ENCODE measurements around the gene ISCU.
"Not testable (repeated sequence)": the region's sequence is repeated elsewhere in the genome, so short reads cannot be mapped to it uniquely, and the experiment has no call there.

Gene ISCU

DNA sequence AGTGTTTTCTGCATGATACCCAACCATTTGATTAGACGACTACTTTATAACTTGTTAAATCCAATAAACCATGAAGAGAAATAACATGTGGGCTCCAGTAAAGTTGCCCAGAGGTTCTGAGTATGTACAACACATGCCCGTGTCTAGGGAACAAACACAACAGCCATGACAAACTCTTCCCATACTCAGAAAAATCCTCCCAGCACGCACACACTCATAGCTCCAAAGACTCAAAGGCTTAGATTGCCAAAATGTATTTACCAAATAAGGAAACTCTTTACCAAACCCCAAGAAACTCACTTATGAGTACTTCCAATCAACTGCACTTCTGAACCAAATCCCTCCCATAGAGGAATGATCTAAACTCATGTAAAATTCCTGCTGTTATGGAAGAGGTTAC lies 18.7 kb upstream of the ISCU start:
- DNase-seq (ENCODE audit: low read depth, low spot score): no peak

DNA sequence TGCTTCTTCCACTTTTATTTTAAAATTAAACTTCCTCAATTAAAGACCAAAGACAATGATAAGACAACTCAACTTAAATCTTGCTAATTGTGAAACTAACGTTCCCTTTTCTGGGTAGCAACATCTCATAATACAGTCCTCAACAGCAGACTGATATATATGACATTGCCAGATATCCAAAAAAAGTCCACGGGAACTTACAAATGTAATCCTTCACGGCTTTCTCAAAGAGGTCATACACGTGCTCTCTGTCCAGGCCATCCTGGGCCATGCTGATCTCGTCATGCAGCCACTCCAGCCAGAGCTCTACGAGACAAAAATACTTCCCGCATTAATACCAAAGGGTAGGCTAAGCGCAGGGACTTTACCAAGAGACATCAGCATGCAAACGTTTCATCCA lies 14.7 kb upstream of the ISCU start:
- DNase-seq (ENCODE audit: low read depth, low spot score): no peak

DNA sequence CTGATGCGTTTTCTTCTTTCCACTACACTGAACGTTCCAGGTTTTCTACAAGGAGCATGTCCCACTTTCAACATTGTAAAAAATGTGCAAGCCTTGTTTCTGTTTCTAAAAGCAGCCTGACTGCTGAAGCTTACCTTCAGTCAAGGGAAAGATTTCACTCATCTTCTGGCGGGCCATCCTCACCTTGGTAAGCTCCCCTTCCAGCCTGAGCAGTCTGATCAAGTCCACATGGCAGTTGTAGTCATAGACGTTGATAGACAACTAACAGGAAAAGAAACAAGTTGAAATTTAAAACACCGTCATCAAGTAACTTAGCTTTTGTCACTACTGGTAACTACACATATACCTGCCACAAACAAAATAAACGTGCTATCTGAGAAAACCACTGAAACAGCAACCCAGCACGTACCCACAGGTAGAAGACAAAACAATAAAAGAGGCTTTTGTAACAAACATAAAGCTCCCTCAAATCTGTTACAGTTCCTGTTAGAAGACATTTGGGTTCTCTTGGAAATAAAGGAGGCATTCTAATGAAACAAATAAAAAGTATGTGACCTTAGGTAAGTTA lies 13.4 kb upstream of the ISCU start:
- no peak for DNase-seq (ENCODE audit: low read depth, low spot score)

DNA sequence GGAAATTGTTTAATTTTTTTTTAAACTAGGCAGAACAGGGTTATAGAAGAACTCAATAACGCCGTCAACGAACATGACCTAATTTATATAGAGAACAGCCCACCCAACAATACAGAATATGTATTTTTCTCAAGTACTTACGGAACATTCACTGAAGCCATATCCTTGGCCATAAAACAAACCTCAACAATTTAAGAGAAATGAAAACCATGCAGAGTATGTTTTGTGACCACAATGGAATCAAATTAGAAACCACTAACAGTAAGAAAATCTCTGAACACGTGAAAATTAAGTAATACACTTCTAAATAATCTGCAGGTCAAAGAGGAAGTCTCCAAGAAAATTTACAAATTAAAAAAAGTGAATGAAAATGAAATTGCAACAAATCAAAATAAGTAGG lies 10.9 kb upstream of the ISCU start:
- no peak for DNase-seq (ENCODE audit: low read depth, low spot score)

DNA sequence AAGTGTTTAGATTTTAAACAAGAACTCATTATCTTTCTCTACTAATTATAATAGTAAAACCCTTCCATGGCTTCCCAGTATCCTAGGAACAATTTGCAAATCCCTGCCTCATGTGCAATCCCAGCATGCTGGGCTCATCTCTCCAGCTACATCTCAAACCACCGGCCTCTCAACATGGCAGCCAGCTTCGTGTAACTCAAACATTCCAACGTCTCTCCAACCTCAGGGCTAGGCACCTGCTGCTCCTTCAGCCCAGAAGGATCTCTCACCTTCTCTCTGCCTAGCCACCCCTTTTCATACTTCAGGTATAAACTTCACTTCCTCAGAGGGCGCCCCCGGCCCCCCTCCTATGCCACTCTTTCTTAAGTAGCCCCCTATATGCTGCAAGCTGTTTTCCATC lies 8.6 kb upstream of the ISCU start:
- DNase-seq (ENCODE audit: low read depth, low spot score): no peak

DNA sequence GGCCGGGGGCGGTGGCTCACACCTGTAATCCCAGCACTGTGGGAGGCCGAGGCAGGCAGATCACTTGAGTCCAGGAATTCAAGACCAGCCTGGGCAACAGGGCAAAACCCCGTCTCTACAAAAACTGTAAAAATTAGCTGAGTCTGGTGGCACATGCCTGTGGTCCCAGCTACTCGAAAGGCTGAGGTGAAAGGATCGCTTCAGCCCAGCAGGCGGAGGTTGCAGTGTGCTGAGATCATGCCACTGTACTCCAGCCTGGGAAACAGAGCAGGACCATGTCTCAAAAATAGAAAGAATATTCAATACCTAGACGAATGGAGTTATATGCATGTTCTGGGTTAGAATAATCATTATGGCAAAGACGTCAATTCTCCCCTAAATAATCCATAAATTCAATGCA lies 7.0 kb upstream of the ISCU start:
- DNase-seq (ENCODE audit: low read depth, low spot score): not testable (repeated sequence)

DNA sequence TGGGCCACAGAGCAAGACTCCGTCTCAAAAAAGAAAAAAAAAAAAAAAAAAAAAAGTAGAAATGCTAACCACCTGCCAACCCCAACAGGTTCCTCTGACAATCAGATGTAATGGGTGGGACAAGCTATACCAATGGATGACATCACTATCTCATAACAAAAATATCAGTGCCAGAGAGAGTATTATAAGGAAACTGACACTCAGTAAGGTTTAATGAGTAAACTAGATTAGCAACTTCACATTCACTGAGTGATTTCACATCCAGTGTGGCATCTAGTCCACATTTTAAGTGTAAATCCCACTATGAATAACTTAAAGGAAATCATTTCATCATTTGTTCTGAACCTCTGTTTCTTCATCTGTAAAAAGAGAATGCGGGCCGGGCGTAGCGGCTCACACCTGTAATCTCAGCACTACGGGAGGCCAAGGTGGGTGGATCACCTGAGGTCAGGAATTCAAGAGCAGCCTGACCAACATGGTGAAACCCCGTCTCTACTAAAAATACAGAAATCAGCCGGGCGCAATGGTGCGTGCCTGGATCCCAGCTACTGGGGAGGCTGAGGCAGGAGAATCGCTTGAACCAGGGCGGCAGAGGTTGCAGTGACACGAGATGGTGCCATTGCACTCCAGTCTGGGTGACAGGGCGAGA lies 3.3 kb upstream of the ISCU start:
- no peak for DNase-seq (ENCODE audit: low read depth, low spot score)

DNA sequence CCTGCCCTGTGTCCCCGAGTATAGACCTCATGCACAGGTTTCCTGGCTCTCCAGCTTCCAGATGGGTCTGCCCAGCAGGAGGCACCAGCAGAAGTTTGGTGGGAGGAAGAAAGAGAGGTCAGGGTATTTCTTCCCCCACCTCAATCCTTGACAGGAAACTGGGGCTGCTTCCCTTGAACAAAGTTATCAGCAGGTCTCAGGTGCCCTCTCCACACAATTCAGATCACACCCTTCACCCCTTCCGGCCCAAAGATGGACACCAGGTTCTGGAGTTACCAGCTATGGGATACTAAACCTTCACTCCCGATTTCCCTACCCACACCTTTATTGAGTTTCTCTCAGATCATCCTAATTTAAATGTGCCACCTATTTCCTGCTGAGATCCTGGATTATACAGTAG lies 2.6 kb upstream of the ISCU start:
- no peak for DNase-seq (ENCODE audit: low read depth, low spot score)

DNA sequence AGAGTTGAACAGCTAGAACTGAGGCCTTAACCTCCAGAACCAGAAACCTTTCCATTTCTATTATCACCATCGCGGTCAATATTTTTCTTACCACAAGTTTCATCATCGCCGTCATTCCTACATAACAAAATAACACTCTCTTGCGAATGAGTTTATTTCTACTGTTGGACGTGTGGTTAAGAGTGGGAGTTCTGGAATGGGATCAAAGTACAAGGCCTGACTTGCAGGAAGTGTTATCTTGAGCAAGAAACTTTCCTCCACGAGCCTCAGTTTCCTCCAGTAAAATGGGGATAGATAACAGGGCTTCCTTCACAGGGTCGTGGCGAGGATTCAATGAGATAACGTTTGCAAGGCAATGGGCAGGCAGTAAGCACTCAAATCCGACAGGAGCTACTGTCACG lies 2.1 kb upstream of the ISCU start:
- no peak for DNase-seq (ENCODE audit: low read depth, low spot score)

DNA sequence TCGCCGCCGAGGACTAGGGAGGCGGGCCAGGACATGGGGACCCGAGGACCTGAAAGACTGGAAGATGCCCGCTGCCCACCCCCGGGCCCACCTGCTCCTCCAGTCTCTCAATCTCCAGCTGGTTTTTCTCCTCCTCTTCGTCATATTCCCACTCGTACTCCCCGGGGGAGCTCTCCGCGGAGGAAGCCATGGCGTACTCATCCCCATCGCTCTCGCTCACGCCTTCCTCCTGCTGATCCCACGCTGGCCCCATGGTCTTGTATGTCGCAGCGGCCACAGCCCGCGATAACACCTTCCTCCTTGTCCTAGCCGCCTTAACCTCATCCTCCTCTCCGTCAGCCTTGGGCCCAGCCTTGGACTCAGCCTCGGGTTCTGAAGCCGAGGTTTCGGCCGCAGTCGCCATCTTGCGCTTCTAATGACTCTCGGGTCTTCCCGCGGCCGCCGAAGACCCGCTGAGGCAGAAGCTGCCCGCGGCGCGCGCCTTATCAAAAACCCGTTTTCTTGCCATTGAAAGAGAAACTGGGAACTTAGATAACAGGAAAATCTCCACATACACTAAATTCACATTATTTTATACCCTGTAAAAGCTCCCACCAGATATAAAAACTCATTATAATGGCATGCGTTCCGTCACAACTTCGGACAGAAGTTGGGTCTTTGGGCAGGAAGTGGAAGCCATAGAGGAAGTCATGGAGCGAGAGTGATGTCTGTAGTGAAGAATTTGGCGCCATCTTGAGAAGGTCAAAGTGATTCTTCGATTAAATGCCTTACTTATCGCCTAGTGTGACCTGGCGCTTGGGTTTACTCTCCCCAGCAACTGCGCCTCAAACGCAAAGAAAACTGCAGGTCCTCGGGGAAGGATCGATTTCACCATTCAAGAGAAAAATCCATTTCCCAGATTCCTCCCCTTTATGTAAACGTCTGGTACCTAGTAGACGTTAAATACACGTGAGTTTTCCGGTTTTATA lies 1.4 kb upstream of the ISCU start, which contains the start of gene SART3:
Gene SART3 (minus strand): TSS at position 422 of the 968 bp plus-strand sequence. CDS start 19 bp downstream, at position 403.
- peak; percentile 60 for DNase-seq (ENCODE audit: low read depth, low spot score)

DNA sequence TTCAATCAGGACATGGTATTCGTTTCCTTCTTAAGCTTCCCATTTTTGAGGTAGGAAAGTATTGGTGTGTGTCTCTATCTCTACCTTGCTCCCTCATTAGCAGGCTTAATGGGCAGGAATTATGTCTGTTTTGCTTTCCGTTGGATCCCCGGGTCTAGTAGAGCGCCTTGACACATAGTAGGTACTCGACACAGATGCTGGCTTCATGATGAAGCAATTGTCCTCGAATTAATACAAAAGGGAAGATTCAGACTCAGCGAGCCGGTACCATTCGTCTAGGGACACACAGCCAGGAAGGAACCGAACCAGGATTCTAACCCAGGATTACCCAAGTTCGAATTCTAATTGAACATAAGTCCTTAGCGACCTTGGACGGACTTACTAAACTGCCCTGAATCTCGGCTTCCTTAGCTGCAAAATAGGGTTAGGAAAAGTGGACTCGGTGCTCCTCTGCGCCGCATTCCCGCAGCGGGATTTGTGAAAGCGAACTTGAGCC lies 496 bp upstream of the ISCU start:
- DNase-seq (ENCODE audit: low read depth, low spot score): no peak

DNA sequence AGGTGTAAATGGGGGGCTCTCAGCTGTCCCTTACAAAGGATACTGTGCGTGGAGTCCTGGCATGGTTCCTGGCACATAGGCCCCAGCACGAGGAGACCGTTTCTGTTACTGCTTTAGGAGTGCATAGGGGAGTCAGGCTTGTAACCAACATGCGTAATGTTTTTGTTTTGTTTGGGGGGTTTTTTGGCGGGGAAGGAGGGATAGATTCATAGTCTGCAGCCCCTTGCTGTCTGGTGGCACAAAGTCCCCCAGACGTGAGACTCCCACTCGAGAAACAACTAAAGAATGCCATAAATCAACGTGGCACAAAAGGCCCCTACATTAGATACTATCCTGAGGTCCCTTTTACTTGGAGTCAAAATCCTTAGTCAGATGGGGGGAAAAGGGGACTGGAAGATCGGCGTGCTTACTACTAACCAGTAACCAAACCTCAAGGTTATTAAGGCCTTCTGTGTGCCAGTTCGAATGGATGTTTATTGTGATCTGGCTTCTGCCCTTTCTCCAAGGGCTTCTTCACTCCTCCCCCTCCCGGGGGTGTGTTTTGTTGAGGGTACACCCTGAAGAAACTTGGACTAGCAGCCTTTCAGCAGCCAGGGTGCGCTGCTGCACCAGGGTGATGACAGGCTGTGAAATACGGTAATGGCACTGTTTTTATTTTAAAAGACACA lies 874 bp downstream of the ISCU start:
- DNase-seq (ENCODE audit: low read depth, low spot score): peak; percentile 74

DNA sequence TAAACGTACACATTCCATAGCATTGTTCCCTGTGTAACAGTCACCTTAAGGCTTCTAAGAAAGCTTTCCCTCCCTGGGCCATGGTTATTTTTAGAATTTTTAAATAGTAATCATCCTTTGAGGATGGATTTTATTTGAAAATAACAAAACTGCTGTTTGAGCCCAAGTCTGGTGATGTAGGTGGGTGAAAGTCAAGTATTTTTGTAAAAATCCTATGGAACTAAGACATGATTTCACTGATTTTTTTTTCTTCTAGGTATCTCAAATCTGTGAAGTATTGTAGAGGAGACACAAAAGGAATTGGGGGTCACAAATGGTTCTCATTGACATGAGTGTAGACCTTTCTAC lies 1.4 kb downstream of the ISCU start:
- DNase-seq (ENCODE audit: low read depth, low spot score): no peak

DNA sequence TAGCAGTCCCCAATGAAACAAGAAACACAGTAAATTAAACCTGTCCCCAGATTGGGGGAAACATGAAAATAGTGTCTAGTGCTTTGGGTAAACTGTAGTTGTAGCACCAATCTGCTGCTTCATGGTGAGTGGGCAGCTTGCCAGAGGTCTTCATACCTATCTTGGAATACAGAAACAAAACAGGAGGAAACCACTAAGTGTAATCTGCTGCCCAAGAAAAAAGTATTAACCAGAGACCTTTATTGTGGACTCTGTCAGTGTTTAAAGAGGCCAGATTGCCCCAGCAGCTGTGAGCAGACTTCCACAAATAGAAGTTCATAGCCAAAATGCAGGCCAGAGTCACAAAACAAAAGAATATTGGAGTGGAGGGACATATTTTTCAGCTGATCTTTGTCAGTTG lies 2.3 kb downstream of the ISCU start:
- DNase-seq (ENCODE audit: low read depth, low spot score): no peak

DNA sequence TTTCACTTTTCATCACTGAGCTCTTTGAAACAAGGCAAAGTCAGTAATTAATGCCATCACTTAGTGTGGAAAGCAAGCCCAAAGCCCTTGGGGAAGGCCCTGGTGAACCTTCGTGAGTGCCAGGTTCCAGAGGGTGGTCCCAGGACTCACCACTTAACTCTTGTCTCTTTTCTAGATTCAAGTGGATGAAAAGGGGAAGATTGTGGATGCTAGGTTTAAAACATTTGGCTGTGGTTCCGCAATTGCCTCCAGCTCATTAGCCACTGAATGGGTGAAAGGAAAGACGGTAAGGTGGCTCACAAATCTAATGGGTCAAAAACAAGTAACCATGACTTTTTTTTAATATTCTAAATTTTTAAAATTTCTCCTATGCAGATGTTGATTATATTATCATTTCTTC lies 2.8 kb downstream of the ISCU start:
- DNase-seq (ENCODE audit: low read depth, low spot score): no peak

DNA sequence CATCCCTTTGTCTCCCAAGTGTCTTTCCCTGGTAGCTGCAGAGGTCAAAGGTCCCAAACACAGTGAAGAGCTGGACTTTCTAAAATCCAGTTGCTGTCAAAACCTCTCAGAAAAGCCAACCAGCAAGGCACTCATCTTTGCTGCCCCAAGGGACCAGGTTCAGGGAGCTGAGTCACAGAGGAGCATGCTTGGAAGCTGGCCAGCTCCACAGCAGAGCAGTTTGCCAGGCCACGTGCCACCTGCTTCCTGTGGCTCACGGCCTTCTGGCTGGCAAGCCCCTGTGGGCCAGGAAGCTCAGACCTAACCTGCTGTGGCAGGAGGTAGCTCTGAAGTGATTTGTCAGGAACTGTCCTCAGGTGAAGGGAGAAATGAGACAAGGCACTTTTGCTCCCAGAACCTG lies 3.6 kb downstream of the ISCU start:
- peak; percentile 17 for DNase-seq (ENCODE audit: low read depth, low spot score)

DNA sequence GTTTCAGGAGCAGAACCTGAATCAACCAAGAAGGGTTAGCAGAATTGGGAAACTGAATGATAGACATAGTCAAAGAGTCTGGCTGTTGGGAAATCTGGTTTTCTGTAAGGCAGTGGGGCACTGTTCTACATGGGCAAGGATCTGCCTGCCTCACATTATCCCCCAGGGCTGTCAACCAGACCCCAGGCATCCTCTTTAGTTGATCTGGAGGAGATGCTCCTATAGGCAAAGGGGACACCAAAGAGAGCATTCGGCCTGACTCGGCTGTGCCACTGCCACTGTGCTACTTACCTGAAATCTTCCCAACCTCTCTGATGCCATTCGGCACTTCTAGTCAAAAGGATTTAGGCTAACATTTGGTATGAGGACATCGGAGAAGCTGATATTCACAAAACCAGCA lies 4.1 kb downstream of the ISCU start:
- no peak for DNase-seq (ENCODE audit: low read depth, low spot score)

DNA sequence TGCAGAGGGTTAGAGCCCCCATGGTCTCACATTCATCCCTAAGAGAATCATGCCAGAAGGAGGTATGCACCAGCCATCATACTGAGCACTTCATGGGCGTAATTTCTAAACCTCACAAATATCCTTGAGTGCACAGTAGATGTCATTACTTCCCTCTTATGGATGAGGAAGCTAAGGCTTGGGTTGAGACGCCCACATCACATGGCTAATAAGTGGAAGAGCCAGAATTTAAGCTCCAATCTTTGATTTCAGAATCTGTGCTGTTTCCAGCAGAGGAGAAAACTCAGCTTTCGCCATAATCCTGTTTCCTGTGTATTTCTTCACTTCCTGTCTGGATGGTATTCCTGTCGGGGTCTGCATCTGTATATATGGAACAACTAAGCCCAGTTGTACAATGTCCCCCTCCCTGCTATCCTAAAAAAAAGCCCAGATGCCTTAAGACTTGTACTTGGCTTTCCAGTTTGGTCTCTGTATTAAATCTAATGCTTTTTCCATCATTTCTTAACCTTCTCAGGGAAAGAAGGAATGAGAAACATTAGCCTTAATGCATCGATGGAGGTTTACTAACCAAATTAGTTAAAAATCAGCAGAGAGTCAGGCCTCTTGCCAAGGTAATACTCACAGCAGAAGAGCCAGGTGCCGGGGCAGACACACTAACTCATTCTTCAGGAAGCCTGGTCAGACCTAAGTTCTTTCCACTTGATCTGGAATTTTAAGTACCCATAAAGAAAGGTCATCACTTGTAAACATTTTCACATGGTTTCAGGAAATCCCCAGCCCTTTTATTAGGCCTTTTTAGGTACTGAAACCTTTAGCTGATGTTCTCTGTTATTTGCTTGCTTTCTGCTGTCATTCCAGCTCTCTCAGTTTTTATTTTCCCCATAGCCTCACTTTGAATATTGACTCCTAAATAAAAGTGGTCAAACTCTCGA lies 5.3 kb downstream of the ISCU start:
- DNase-seq (ENCODE audit: low read depth, low spot score): no peak

DNA sequence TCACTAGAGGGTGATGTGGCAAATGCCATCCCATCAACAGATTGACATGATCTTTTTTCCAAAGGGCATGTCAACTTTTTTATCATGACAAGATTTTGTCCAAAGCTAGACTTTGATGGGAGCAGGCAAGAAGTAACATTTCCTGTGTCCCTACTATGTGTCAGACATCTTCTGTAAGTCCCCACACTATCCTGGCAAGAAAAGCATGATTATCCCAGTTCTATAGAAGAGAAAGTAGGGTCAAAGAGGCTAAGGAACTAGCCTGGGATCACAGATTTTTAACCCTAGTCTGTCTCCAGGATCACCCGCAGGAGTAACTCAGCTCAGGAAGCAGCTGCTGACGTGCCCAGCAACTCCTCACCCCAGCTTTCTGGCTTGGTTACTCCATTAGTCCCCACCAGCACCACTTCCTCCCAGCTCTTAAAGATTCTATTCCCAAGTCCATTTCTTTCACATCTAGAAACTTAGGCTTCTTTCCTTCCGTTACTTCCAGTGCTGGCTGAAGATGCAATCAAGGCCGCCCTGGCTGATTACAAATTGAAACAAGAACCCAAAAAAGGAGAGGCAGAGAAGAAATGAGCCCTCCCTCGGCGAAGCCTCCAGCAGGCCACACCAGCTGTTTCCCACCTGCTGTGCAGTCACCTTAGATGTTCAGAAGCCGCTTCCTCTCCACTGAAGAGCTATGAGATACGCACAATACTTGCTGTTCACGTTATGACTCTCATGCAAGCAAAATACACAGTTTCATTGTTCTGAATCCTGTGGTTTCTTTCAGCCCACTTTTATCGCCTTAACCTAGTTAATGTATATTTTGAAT lies 6.2 kb downstream of the ISCU start:
- peak; percentile 40 for DNase-seq (ENCODE audit: low read depth, low spot score)
